Body of pancreas (tissue), 4 donors: Measurements from ENCODE around the gene SLC41A3. TPM values are rescaled to one million over a fixed set of nuclear protein-coding genes. Genes with fewer than 3 reads are reported as not detected.
"Not testable (repeated sequence)": the region's sequence is repeated elsewhere in the genome, so short reads cannot be mapped to it uniquely, and the experiment has no call there.

ENCODE experiments used
- ATAC-seq: fragments of 150-250 bp; one replicate; pipeline ENCODE4 v1.9.1; 2016
- DNase-seq, 4 donors: peaks; one replicate each; pipeline ENCODE4 v3.0.0-alpha.2; 2019
- H3K27ac ChIP-seq, 4 donors: fragments of 200-600 bp; sonication (generic); 1 replicate in 3 of 4; 2 replicates in 1 of 4; pipeline versions ENCODE4 v1.5.1 to v1.6.1; 2016 to 2019; ENCODE audit warnings: mild to moderate bottlenecking in 1 of 4, mixed read lengths in 1 of 4, moderate library complexity in 1 of 4
- H3K27me3 ChIP-seq, 2 donors: fragments of 200-600 bp; sonication (generic); one replicate each; pipeline ENCODE4 v1.6.0; 2016; ENCODE audit warnings: mild to moderate bottlenecking in 1 of 2
- H3K36me3 ChIP-seq, 2 donors: fragments of 200-600 bp; sonication (generic); replicated peaks in 1 of 2; 2 replicates each; pipeline ENCODE4 v1.5.1; 2016; ENCODE audit warnings: low read depth in 2 of 2; ENCODE audit not compliant: insufficient read depth in 1 of 2
- H3K4me1 ChIP-seq: fragments of 200-600 bp; sonication (generic); one replicate; pipeline ENCODE4 v1.6.0; 2016
- H3K4me3 ChIP-seq, 2 donors: fragments of 200-600 bp; sonication (generic); 1 replicate in 1 of 2; 2 replicates in 1 of 2; pipeline ENCODE4 v1.5.1; 2016 to 2019
- H3K9me3 ChIP-seq, 3 donors: fragments of 200-600 bp; sonication (generic); 1 replicate in 2 of 3; 2 replicates in 1 of 3; pipeline ENCODE4 v1.5.1; 2016
- POLR2A ChIP-seq, 3 donors: fragments of 450-650 bp; IDR thresholded peaks; one replicate each; pipeline ENCODE4 v1.6.1; 2016; ENCODE audit warnings: antibody characterized with exemption in 3 of 3, mild to moderate bottlenecking in 2 of 3
- WGBS, 2 donors: methylation state at CpG; one replicate each; pipeline ENCODE4 v1.1.5; 2017; 5-methylcytosine and 5-hydroxymethylcytosine counted together
- intact Hi-C: fragments of 100-400 bp; cut with DNase I; formaldehyde crosslinking; loops from one replicate; pipeline ENCODE4 v1.15.1; 2023
- total RNA-seq, 2 donors: library from RNA; depleted of rRNA; stranded (reverse); fragments of >200 nt; gene quantifications; one replicate each; pipeline ENCODE4 v1.1.0, GENCODE V29; 2016
- TF ChIP-seq, protein P1 (sequence below), 7 experiments: fragments of 450-650 bp in 4 of 7; fragments of 200-600 bp in 3 of 7; sonication (generic) in 3 of 7; IDR thresholded peaks; one replicate each; pipeline ENCODE4 v1.5.1; 2016 to 2019; ENCODE audit warnings: antibody characterized with exemption in 7 of 7

SLC41A3 gene
- total RNA-seq, 2 donors from 2014 or later = 27.4 to 41.0 TPM

DNA sequence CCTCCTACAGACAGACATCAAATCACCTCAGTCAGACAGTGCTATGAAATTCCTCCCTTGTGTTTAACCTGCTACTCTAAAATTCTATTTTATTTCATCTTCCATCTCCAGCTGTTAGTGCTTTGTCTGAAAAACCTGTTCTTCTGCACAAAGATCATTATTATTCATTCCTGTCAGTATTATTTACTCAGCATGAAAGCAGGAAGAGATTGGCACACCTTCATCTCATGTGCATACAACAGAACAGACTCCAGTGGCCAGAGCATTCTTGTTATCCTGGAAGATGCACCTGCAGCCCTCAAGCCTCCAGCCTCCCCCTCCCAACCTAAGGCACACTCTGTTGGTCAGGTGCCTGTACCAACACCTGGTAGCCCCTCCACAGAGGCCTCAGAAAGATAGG lies 116.8 kb downstream of the SLC41A3 start:
- Histone ChIP-seq H3K27me3 (peaks cover 0 to 4% of the 10 kb centered on the region in 2 donors), H3K27ac (no peak overlapping the region), H3K4me1 (peaks cover 8% of the 10 kb centered on the region), H3K36me3 (no peaks in the 10 kb centered on the region), H3K9me3 (no peaks in the 10 kb centered on the region), H3K4me3 (no peak overlapping the region)
- intact Hi-C loops = no loop called here
- TF ChIP-seq, protein P1, sequence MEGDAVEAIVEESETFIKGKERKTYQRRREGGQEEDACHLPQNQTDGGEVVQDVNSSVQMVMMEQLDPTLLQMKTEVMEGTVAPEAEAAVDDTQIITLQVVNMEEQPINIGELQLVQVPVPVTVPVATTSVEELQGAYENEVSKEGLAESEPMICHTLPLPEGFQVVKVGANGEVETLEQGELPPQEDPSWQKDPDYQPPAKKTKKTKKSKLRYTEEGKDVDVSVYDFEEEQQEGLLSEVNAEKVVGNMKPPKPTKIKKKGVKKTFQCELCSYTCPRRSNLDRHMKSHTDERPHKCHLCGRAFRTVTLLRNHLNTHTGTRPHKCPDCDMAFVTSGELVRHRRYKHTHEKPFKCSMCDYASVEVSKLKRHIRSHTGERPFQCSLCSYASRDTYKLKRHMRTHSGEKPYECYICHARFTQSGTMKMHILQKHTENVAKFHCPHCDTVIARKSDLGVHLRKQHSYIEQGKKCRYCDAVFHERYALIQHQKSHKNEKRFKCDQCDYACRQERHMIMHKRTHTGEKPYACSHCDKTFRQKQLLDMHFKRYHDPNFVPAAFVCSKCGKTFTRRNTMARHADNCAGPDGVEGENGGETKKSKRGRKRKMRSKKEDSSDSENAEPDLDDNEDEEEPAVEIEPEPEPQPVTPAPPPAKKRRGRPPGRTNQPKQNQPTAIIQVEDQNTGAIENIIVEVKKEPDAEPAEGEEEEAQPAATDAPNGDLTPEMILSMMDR (IDR thresholded peaks at IDR 0.05) = no peak
- TF ChIP-seq POLR2A (IDR thresholded peaks at IDR 0.05) = no peak
- ATAC-seq (no peak), DNase-seq (no peak)

DNA sequence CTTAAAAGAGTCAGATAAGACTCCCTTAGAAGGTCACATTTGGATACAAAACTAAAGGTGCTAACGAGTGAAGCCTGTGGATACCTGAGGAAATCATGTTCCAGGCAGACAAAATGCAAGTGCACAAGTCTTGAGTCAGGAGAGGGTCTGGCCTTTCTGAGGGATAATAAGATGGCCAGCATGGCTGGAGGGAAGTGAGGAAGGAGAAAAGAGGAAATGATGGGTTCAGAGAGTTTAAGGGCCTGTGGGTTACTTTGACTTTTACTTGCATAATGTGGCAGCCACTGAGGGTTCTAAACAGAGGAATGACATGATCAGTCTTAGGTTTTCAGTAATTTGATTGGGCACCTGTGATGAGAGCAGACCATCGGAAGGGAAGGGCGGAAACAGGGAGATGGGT lies 118.4 kb downstream of the SLC41A3 start:
- H3K27me3 ChIP-seq = no peaks in the 10 kb centered on the region
- ATAC-seq (no peak), DNase-seq (no peak)
- TF ChIP-seq POLR2A (IDR thresholded peaks at IDR 0.05) = no peak
- TF ChIP-seq, protein P1 (IDR thresholded peaks at IDR 0.05) = no peak
- no peak overlapping the region for H3K27ac ChIP-seq
- H3K36me3 ChIP-seq = no peaks in the 10 kb centered on the region
- no peaks in the 10 kb centered on the region for H3K9me3 ChIP-seq
- WGBS, 2 donors = 87 to 96% methylated on average over 3 of the region's 3 CpGs
- no peak overlapping the region for H3K4me3 ChIP-seq
- H3K4me1 ChIP-seq = peaks cover 4% of the 10 kb centered on the region
- intact Hi-C loops = no loop called here

DNA sequence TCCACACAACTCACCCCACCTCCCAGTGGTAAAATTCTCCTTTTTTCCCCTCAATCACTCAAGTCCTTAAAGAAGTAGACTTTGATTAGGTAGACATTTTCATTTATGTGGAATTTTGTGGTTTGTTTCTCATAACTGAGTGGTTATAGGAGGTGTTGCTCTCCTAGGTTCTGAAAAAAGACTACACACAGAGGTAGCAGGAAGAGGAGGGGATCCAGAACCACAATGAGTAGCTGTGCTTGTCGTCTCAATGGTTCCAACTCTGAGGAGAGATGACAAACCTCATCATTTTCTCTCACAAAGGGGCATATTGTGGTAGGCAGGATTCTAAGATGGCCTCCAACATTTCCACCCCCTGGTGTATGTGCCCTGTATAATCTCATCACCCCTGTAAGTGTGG lies 120.1 kb downstream of the SLC41A3 start:
- not testable (repeated sequence) for H3K9me3 ChIP-seq

DNA sequence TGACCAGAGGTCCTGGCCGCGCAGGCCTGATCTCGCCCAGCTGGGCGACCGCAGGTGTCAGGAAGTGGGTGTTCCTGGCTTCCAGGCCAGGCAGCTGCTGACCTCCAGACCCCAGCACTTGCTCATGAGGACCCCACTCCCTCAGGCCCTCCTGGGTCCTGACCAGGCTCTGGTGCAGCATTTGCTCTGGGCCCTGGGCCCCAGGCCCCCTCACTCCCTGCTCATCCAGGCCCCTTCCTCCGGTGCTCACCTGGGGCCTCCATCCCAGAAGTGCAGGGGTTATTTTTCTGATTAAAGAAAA lies 122.7 kb downstream of the SLC41A3 start:
- no peak for TF ChIP-seq POLR2A (IDR thresholded peaks at IDR 0.05)
- TF ChIP-seq, protein P1 (IDR thresholded peaks at IDR 0.05) = no peak
- Histone ChIP-seq H3K4me3 (no peak overlapping the region), H3K27me3 (no peaks in the 10 kb centered on the region), H3K27ac (no peak overlapping the region), H3K4me1 (no peaks in the 10 kb centered on the region), H3K36me3 (no peaks in the 10 kb centered on the region), H3K9me3 (no peaks in the 10 kb centered on the region)
- 40 to 84% methylated on average over 1 to 6 of the region's 6 CpGs for WGBS, 2 donors
- DNase-seq (no peak), ATAC-seq (no peak)
- intact Hi-C loops = no loop called here

More for the DNA sequence above, 120.1 kb downstream of the SLC41A3 start:
- DNase-seq, H3K36me3 ChIP-seq, H3K27ac ChIP-seq, ATAC-seq, intact Hi-C loops, H3K27me3 ChIP-seq, H3K4me1 ChIP-seq, H3K4me3 ChIP-seq: not testable (repeated sequence)
- 67 to 74% methylated on average over 1 of the region's 1 CpG for WGBS, 2 donors

DNA sequence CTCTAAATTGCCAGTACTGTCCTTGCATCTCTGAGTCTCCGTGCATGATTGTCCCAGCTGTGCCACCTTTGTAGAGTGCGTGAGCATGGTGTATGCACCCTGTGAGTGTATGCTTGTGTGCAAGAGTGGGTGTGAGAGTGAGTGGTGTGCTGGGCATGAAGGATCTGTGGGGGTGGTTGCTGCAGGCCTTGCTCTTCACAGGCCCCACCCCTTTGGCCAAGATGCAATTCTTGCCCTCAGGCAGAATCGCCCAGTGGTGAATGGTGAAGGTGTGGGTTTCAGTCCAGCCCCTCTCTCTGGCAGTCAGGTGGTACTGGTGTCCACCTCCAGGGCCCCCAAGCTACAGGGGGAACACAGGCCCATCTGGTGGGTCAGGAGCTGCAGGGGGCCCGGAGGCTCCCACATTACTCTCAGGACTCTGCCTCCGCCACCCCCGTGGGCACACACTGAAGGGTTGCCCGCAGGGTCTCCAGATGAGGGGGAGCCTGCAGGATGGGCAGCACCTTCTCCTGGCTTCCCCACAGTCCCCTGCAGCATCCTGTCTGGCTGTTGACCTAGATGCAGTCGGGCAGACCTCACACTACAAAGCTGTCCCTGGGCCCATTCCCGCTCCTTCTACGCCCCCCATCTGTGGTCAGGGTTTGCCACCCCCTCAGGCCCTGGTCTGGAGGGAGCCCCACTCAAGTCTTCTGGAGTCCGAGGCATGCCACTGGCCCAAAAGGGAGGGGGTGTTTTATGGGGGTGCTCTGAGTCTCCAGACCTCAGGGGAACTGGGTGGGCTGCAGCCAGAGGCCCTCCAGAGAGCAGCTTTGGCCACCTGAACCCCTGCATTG lies 123.3 kb downstream of the SLC41A3 start:
- DNase-seq = no peak
- Histone ChIP-seq H3K4me3 (no peak overlapping the region), H3K36me3 (no peaks in the 10 kb centered on the region), H3K27ac (no peak overlapping the region), H3K27me3 (no peaks in the 10 kb centered on the region), H3K9me3 (no peaks in the 10 kb centered on the region), H3K4me1 (no peaks in the 10 kb centered on the region)
- intact Hi-C loops = no loop called here
- 89 to 90% methylated on average over 7 to 11 of the region's 11 CpGs for WGBS, 2 donors
- no peak for ATAC-seq
- TF ChIP-seq POLR2A (IDR thresholded peaks at IDR 0.05) = no peak
- TF ChIP-seq, protein P1 (IDR thresholded peaks at IDR 0.05) = no peak
